Uterus (tissue), 2 donors: ENCODE results near the gene KNL1.

ENCODE experiments used
- POLR2A ChIP-seq, 2 donors: fragments of 450-650 bp; IDR thresholded peaks; one replicate each; pipeline ENCODE4 v1.6.1; 2016; ENCODE audit warnings: antibody characterized with exemption in 2 of 2, mild to moderate bottlenecking in 1 of 2, moderate library complexity in 1 of 2
- TF ChIP-seq, protein P1 (sequence below), 4 experiments: fragments of 200-600 bp in 2 of 4; fragments of 450-650 bp in 2 of 4; sonication (generic) in 2 of 4; IDR thresholded peaks; one replicate each; pipeline ENCODE4 v1.5.1; 2016 to 2019; ENCODE audit warnings: antibody characterized with exemption in 4 of 4, mild to moderate bottlenecking in 2 of 4, moderate library complexity in 1 of 4

DNA sequence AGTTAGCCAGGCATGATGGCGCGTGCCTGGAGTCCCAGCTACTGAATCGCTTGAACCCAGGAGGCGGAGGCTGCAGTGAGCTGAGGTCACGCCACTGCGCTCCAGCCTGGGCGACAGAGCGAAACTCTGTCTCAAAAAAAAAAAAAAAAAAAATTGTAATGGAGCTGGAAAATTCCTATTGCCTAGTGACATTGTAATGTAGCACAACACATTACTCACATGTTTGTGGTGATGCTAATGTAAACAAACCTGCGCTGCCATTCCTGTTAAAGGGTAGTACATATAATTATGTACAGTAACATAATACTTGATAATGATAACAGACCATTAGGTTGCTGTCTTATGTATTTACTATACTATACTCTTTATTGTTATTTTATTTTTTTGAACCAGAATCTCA is 39.1 kb downstream of the KNL1 start:
- TF ChIP-seq, protein P1, sequence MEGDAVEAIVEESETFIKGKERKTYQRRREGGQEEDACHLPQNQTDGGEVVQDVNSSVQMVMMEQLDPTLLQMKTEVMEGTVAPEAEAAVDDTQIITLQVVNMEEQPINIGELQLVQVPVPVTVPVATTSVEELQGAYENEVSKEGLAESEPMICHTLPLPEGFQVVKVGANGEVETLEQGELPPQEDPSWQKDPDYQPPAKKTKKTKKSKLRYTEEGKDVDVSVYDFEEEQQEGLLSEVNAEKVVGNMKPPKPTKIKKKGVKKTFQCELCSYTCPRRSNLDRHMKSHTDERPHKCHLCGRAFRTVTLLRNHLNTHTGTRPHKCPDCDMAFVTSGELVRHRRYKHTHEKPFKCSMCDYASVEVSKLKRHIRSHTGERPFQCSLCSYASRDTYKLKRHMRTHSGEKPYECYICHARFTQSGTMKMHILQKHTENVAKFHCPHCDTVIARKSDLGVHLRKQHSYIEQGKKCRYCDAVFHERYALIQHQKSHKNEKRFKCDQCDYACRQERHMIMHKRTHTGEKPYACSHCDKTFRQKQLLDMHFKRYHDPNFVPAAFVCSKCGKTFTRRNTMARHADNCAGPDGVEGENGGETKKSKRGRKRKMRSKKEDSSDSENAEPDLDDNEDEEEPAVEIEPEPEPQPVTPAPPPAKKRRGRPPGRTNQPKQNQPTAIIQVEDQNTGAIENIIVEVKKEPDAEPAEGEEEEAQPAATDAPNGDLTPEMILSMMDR (IDR thresholded peaks at IDR 0.05): no peak
- TF ChIP-seq POLR2A (IDR thresholded peaks at IDR 0.05): no peak
